Stimulated activated CD8-positive, alpha-beta memory T cell treated with anti-CD3 and anti-CD28 coated beads, Interleukin-12 subunit alpha, Interleukin-12 subunit beta, amount 100 ng/mL, for 4 hours (primary cell): ENCODE measurements around the gene CDH1.
A peak's percentile ranks its signal among the peaks of the same experiment; 100 is the strongest.
"Not testable (repeated sequence)": the region's sequence is repeated elsewhere in the genome, so short reads cannot be mapped to it uniquely, and the experiment has no call there.

Source experiments
- DNase-seq: peaks from one replicate; pipeline ENCODE4 v3.0.0-alpha.2; 2020; ENCODE audit warnings: low read depth

The CDH1 gene

DNA sequence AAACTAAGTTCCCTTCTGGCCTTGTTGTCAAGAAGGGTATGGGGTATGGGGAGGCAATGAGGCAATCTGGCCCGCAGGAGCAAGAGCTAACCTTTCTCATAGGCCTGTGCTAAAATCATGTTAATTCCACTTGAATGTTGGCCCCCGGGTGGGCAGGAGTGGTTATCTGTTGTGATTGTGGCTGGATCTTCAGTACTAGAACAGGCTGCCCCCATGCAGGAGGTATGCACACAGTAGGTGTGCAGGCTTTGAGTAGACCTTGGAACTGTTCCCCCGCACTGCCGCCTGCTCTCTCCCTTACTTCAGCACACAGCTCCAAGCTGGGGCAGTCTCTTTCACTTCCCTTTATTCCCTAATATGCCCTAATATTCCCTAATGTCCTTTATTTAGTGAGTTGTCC is 53.9 kb downstream of the CDH1 start:
- DNase-seq = no peak

DNA sequence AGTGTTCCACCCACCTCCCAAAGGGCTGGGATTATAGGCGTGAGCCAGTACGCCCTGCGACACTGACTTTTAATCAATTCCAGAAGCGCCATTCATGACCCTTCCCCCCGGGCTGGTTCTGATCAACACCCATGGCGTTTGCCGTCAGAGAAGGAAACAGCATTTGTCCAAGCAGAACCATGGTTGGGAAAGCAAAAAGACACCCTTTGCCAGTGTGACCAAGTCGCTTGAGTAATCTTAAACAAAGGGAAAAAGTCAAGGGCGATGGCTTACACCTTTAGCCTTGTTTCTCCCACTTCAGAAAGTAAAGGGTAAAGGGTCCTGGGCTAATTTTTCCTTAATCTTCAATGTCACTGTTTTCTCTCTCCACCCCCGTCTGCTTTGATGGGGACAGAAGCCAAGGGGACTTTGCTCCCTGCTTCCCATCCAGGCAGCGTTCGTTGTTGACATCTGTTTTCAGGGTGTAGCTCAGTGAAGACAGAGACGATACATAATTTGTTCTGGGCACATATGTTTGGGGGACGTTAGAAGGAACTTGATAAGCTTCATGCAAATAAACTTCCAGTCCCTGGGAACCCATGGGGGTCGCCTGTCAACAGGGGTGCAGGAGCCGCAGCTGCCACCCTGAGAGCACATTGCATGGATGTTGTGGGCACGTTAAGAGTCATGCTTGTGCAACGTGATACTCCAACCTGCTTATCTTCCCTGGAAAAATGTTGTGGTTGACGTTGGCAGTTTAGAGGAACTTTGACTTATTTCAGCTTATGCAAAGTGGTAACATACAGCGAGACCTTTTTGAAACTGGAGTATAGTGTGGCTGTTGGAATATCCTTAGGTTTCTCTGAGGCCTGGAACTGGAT is 55.6 kb downstream of the CDH1 start:
- DNase-seq = no peak

DNA sequence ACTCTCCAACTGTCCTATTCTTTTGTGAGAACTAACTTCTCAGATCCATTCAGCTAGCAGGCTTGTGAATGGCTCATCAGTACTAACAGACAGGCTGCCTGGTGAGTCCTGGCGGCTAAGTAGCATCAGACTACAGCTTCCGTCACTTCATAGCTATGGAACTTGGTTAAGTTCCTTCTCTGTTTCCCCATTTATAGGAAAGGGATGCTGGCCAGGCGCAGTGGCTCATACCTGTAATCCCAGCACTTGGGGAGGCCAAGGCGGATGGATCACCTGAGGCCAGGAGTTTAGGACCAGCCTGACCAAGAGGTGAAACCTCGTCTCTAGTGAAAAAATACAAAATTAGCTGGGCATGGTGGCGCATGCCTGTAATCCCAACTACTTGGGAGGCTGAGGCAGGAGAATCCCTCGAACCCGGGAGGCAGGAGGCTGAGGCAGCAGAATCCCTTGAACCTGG is 56.3 kb downstream of the CDH1 start:
- DNase-seq = no peak

GRCh38 chr16:68798398-68798797 is 61.3 kb downstream of the CDH1 start:
- no peak for DNase-seq

- DNase-seq = peak; percentile 1
These were observed 63.3 kb downstream of the CDH1 start for GRCh38 chr16:68800257-68800875.

DNA sequence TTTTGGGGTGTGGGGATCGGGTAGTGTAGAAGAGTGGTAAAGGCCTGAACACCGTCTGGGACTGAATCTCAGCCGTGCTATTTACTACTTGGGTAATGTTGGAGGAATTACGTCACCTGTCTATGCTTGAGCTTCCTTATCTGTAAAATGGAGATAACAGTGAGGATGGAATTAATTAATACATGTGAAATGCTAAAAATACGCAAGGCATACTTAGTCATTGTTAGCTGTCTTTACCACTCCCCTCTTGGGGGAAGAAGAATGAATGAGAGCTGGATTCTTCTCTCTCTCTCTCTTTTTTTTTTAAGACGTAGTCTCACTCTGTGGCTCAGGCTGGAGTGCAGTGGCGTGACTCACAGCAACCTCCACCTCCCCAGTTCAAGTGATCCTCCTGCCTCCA is 65.1 kb downstream of the CDH1 start:
- DNase-seq = no peak

DNA sequence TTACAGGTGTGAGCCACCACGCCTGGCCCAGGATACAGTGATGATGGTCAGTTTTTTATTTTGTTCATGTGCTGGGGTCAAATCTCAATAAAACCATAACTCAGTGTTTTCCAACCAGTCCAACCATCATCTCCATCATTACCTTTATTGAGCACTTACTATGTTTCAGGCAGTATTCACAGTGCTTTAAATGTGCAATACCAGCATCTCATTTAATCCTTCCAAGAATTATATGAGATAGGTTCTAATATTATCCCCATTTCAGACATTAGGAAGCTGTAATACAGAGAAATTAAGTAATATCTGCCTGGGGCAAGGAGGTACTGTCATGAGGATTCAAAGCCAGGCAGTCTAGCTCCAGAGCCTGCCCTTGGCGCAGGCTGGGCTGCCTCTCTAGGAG is 69.3 kb downstream of the CDH1 start:
- DNase-seq = no peak

GRCh38 chr16:68806981-68807380 is 69.9 kb downstream of the CDH1 start:
- no peak for DNase-seq

DNA sequence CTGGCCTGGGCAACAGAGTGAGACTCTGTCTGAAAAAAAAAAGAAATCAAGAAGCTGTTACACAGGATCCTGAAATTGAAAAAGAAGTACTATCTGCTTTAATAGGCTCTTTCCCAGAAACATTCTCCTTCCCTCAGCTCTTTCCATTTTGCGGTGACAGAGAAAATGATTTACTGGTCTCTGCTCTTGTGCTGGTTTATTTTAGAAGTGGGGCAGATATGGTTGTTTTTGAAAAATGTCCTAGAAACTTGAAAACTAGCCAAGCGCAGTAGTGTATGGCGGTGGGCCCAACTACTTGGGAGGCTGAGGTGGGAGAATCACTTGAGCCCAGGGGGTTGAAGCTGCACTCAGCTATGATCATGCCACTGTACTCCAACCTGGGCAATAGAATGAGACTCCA is 77.4 kb downstream of the CDH1 start:
- DNase-seq = no peak

DNA sequence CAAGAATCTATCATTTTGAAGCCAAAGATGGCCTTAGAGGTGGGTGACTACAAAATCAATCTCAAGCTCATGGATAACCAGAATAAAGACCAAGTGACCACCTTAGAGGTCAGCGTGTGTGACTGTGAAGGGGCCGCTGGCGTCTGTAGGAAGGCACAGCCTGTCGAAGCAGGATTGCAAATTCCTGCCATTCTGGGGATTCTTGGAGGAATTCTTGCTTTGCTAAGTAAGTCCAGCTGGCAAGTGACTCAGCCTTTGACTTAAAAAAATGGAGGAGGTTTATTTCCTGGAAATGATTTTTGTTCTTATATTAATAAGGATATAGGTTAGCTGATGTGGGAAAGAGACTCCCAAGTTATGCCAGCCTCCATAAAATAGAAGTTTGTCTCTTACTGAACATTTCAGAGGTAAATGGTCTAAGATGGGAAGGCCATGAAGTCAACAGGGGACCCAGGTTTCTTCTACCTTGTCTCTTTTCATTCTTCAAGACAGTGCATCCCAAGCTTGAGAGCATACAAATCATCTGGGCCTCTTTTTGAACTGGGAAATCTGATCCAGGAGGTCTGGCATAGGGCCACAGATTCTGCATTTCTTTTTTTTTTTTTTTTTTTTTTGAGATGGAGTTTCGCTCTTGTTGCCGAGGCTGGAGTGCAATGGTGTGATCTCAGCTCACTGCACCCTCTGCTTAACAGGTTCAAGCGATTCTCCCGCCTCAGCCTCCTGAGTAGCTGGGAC is 86.5 kb downstream of the CDH1 start:
- no peak for DNase-seq

DNA sequence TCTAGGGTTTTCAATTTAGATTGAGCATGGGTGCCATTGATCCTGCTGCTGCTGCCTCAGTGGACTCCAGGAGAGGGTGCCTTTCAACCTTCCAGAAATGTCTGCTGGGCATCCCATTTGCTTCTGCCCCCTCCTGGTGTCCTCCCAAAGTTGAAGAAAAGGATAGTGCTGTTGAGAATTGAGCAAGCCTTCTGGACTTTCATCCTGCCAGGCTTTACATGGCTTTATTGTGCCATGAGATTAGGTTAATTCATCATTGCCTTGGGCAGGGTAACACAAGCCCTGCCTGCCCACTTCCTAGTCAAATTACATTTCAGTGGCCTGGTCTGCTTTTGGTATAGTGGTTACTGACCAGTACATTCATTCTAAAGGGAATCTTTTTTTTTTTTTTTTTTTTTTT is 88.3 kb downstream of the CDH1 start:
- no peak for DNase-seq

- DNase-seq = no peak
These were observed 89.6 kb downstream of the CDH1 start for GRCh38 chr16:68826652-68827051.

DNA sequence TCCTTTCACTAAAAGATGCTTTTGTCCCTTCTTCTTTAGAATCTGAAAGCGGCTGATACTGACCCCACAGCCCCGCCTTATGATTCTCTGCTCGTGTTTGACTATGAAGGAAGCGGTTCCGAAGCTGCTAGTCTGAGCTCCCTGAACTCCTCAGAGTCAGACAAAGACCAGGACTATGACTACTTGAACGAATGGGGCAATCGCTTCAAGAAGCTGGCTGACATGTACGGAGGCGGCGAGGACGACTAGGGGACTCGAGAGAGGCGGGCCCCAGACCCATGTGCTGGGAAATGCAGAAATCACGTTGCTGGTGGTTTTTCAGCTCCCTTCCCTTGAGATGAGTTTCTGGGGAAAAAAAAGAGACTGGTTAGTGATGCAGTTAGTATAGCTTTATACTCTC is 96.2 kb downstream of the CDH1 start:
- DNase-seq = no peak

DNA sequence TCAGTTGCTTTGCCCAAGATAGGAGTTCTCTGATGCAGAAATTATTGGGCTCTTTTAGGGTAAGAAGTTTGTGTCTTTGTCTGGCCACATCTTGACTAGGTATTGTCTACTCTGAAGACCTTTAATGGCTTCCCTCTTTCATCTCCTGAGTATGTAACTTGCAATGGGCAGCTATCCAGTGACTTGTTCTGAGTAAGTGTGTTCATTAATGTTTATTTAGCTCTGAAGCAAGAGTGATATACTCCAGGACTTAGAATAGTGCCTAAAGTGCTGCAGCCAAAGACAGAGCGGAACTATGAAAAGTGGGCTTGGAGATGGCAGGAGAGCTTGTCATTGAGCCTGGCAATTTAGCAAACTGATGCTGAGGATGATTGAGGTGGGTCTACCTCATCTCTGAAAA is 97.5 kb downstream of the CDH1 start:
- DNase-seq = no peak

DNA sequence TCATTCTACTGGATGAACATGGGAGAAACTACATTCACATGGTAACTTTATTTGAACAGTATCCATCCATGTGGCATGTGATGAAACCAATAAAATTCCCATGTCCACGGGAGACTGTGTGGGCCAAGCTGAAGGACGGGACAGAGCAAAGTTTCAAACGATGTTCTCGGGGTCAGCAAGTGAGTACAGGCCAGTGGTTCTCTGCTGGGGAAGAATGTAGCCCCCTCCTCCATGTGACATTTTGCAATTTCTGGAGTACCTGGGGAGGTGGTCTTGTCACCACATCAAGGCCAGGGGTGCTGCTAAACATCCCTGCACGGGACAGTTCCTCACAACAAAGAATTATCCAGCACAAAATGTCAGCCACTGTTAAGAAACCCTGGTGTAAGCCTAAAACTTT is 98.9 kb downstream of the CDH1 start:
- no peak for DNase-seq

DNA sequence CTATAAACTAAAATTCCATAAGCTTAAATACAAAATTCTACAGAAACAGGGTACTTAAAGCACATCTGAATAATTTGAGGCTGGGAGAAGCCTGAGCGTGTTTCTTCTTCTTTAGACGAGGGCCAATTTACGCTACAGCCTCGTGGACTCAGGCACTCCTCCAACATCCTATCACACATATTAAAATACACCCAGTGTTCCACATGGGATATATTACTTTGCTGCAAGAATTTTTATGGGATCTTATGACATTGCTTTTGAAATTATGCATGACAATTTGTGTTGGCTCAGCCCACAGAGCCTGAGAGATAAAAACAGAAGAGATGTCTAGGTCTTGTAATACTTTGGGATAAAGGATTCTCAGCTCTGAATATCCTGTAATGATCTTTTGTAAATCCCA is 102.7 kb downstream of the CDH1 start:
- DNase-seq = no peak

- DNase-seq = not testable (repeated sequence)
These were observed 105.9 kb downstream of the CDH1 start for GRCh38 chr16:68842964-68843481.

DNA sequence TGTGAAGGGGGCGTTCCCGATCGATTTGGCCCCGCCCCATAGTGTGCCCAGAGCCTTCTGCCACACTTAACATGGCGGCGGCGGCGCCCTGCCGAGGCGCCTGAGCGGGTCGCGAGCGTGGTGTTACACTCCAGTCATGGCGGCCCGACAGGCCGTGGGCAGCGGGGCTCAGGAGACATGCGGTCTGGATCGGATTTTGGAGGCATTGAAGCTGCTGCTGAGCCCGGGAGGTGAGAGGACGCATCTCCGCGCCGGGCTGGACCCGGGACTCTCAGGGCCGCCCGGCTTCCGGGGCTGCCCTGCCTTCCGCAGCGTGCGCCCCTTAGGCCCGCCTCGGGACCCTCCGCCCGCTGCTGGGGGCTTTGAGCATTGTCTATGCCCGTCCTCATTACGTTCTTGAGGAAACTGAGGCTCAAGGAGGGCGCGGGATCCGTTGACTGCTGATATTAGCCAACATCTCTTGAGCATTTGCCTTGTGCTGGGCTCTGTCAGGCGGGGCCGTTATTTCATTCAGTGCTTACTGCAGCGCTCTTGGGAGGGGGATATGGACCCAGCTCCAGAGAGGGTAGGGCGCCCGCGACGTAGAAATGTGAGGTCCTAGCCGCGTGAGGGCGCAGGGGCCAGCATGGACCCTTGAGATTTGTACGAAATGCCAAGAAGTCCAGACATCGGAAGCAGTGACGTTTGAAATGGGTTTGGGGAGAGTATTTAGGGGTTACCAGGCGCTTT is 106.6 kb downstream of the CDH1 start, which contains the start of gene TANGO6:
TSS of gene TANGO6 (plus strand) at position 50 of the 729 bp plus-strand sequence. CDS start at position 137, 87 bp downstream.
- peak; percentile 87 for DNase-seq

- DNase-seq = no peak
These were observed 107.1 kb downstream of the CDH1 start for GRCh38 chr16:68844211-68844564.

- no peak for DNase-seq
These were observed 111.7 kb downstream of the CDH1 start for GRCh38 chr16:68848786-68849185.

DNA sequence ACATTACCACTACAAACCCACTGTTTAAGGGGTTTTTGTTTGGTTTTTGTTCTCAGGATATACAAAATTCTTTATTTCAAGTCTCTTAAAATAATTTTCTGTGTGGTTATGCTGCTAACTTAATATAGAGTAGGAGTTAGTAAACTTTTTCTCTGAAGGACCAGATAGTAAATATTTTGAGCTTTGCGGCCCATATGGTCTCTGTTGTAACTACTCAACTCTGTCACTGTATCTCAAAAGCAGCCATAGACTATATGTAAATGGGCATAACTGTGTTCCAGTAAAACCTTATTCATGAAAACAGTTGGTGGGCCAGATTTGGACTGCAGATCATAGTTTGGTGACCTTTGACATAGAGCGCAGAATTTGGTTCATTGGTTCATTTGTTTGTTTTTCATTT is 113.4 kb downstream of the CDH1 start:
- DNase-seq = no peak

DNA sequence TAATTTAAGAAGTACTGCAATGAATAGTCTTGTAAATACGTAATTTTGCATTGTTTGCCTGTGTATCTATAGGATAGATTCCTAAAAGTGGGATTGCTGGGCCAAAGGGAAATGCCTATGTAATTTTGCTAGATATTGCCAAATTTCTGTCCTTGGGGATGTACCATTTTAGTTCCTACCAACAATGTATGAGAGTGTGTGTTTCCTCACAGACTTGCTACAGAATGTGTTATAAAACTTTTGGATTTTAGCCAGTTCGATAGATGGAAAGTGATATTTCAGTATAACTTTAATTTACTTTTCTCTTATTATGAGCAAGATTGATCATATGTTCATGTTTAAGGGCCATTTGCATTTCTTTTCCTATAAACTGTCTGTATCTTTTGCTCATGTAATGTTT is 114.5 kb downstream of the CDH1 start:
- DNase-seq = no peak
